K562 (cell line): Measurements from ENCODE around the gene MTOR. TPM values are rescaled to one million over a fixed set of nuclear protein-coding genes. Genes with fewer than 3 reads are reported as not detected.

Experiments used
- ATAC-seq: fragments of 200-7000 bp; cut with Tn5 transposase; 3 replicates; pipeline ENCODE4 v1.9.1; 2020; ENCODE audit warnings: moderate library complexity
- BruUV-seq: library from RNA; stranded (reverse); fragments of 400-500 nt; replicated peaks from 2 replicates; lab custom pipeline; 2021; lab: Mats Ljungman, UMichigan
- CTCF ChIA-PET: fragments of 300-600 bp; formaldehyde crosslinking; extraction: SDS; loops from one replicate; lab custom pipeline; 2021; ENCODE audit warnings: low intra/inter-chr PET ratio; lab: Yijun Ruan, JAX
- POLR2A ChIA-PET: fragments of 300-600, 350-650 bp; sonication (Branson Sonifier 250); formaldehyde crosslinking; extraction: SDS; loops from one replicate; lab custom pipeline; 2021; ENCODE audit warnings: antibody characterized with exemption, inconsistent platforms; lab: Yijun Ruan, JAX
- DNase-seq, 4 experiments: peaks; one replicate each; pipeline versions ENCODE4 v3.0.0 to v3.0.0-alpha.2; 2011 to 2018; ENCODE audit warnings: low spot score in 3 of 4, mixed read lengths in 3 of 4; ENCODE audit errors: extremely low read depth in 1 of 4
- FAIRE-seq: peaks from 2 replicates; lab custom pipeline; 2011; peaks lifted over from hg19 to GRCh38; lab: Jason Lieb, UNC
- H2AFZ ChIP-seq: 2 replicates; pipeline ENCODE4 v1.6.0; 2011; ENCODE audit warnings: low read depth, low read length, control low read depth, inconsistent platforms
- H3K27ac ChIP-seq: fragments of 200-600 bp; 3 replicates; pipeline ENCODE4 v1.8.0; 2011; ENCODE audit warnings: low read depth, mild to moderate bottlenecking, control low read depth, inconsistent platforms, low read length, moderate library complexity, mixed read lengths; ENCODE audit errors: extremely low read depth
- H3K27me3 ChIP-seq, 2 experiments: fragments of 300-600 bp in 1 of 2; 2 replicates in 1 of 2; 3 replicates in 1 of 2; pipeline versions ENCODE4 v1.6.0 to v1.8.0; 2011; ENCODE audit warnings: inconsistent platforms in 2 of 2, low read length in 2 of 2, mild to moderate bottlenecking in 1 of 2, mixed read lengths in 1 of 2, moderate library complexity in 1 of 2; ENCODE audit not compliant: control insufficient read depth in 2 of 2, insufficient read depth in 2 of 2
- H3K36me3 ChIP-seq: fragments of 300-600 bp; 3 replicates; pipeline ENCODE4 v1.8.0; 2011; ENCODE audit warnings: mild to moderate bottlenecking, low read length, inconsistent platforms; ENCODE audit not compliant: control insufficient read depth, insufficient read depth
- H3K4me1 ChIP-seq, 2 experiments: fragments of 200-600 bp in 1 of 2; replicated peaks in 1 of 2; 2 replicates in 1 of 2; 3 replicates in 1 of 2; pipeline versions ENCODE4 v1.5.1 to v1.8.0; 2011; ENCODE audit warnings: inconsistent platforms in 2 of 2, low read length in 2 of 2, mild to moderate bottlenecking in 1 of 2, mixed read lengths in 1 of 2, moderate library complexity in 1 of 2; ENCODE audit not compliant: control insufficient read depth in 2 of 2, insufficient read depth in 2 of 2
- H3K4me2 ChIP-seq: 2 replicates; pipeline ENCODE4 v1.6.1; 2011; ENCODE audit warnings: low read length, control low read depth, inconsistent platforms, mixed read lengths; ENCODE audit not compliant: insufficient read depth
- H3K4me3 ChIP-seq: fragments of 200-600 bp; sonication (generic), shearing (Covaris generic); 2 replicates; pipeline ENCODE4 v1.5.1; 2016; ENCODE audit warnings: control low read depth, inconsistent platforms
- H3K79me2 ChIP-seq: fragments of 200-600 bp; 3 replicates; pipeline ENCODE4 v1.8.0; 2011; ENCODE audit warnings: low read length, inconsistent platforms; ENCODE audit not compliant: control insufficient read depth, insufficient read depth
- H3K9ac ChIP-seq, 2 experiments: 2 replicates each; pipeline versions ENCODE4 v1.6.0 to v1.6.1; 2011; ENCODE audit warnings: low read depth in 2 of 2, low read length in 2 of 2, control low read depth in 1 of 2, inconsistent platforms in 1 of 2, mild to moderate bottlenecking in 1 of 2, mixed read lengths in 1 of 2; ENCODE audit not compliant: insufficient read depth in 1 of 2
- H3K9me1 ChIP-seq: one replicate; pipeline ENCODE4 v1.6.0; 2011; ENCODE audit warnings: inconsistent platforms, mild to moderate bottlenecking, low read length, moderate library complexity; ENCODE audit not compliant: control insufficient read depth, insufficient read depth
- H3K9me3 ChIP-seq: replicated peaks from 2 replicates; pipeline ENCODE4 v1.5.1; 2011; ENCODE audit warnings: low read depth, low read length, inconsistent platforms; ENCODE audit not compliant: control insufficient read depth, insufficient read depth
- H4K20me1 ChIP-seq: replicated peaks from 2 replicates; pipeline ENCODE4 v1.6.1; 2011; ENCODE audit warnings: low read length, inconsistent platforms, mixed read lengths; ENCODE audit not compliant: control insufficient read depth, insufficient read depth
- FOXK2 ChIP-seq, 2 experiments: fragments of 450-650 bp; IDR thresholded peaks in 1 of 2; conservative IDR thresholded peaks in 1 of 2; 2 replicates each; pipeline ENCODE4 v1.6.1; 2016; ENCODE audit warnings: low read depth in 2 of 2, mild to moderate bottlenecking in 1 of 2
- HSF4 ChIP-seq: fragments of 250-450 bp; sonication (Bioruptor Pico); IDR thresholded peaks from 2 replicates; pipeline ENCODE4 v2.1.2; 2022; ENCODE audit warnings: mild to moderate bottlenecking, moderate library complexity, borderline replicate concordance
- JUNB ChIP-seq: fragments of 450-650 bp; formaldehyde crosslinking; conservative IDR thresholded peaks from 2 replicates; pipeline ENCODE4 v1.4.0; 2020; ENCODE audit warnings: mild to moderate bottlenecking
- PCBP2 ChIP-seq: fragments of 200-400 bp; formaldehyde crosslinking; IDR thresholded peaks from 2 replicates; pipeline ENCODE4 v1.6.1; 2018; ENCODE audit warnings: low read length, low read depth, mild to moderate bottlenecking, moderate library complexity; ENCODE audit not compliant: poor library complexity, severe bottlenecking
- STAT5B ChIP-seq: fragments of 250-450 bp; sonication (Bioruptor Pico); IDR thresholded peaks from 2 replicates; pipeline ENCODE4 v1.8.0; 2021; ENCODE audit warnings: mild to moderate bottlenecking, inconsistent platforms
- SUPT5H ChIP-seq: fragments of 450-650 bp; IDR thresholded peaks from 2 replicates; pipeline ENCODE4 v1.6.1; 2016
- YBX1 ChIP-seq: fragments of 450-650 bp; IDR thresholded peaks from 2 replicates; pipeline ENCODE4 v1.7.1; 2016; ENCODE audit warnings: mild to moderate bottlenecking
- ZNF23 ChIP-seq: fragments of 250-450 bp; sonication (Bioruptor Pico); IDR thresholded peaks from 2 replicates; pipeline ENCODE4 v1.4.0; 2020; ENCODE audit warnings: mild to moderate bottlenecking
- ZNF232 ChIP-seq: sonication (generic); formaldehyde crosslinking; IDR thresholded peaks from 2 replicates; pipeline ENCODE4 v1.8.0; 2022; ENCODE audit warnings: mild to moderate bottlenecking, missing genetic modification reagents
- ZNF239 ChIP-seq: fragments of 250-450 bp; sonication (Bioruptor Pico); IDR thresholded peaks from 2 replicates; pipeline ENCODE4 v1.4.0; 2020; ENCODE audit warnings: mild to moderate bottlenecking
- ZNF316 ChIP-seq: fragments of 450-650 bp; IDR thresholded peaks from 2 replicates; pipeline ENCODE4 v1.6.1; 2016
- ZNF586 ChIP-seq: fragments of 450-650 bp; formaldehyde crosslinking; conservative IDR thresholded peaks from 2 replicates; pipeline ENCODE4 v1.4.0; 2020; ENCODE audit warnings: mild to moderate bottlenecking, moderate library complexity
- WGBS: fragments of 100-300 bp; shearing (Covaris generic); methylation state at CpG from one replicate; pipeline ENCODE4 v1.1.6; 2016; ENCODE audit warnings: low coverage, mixed read lengths; ENCODE audit not compliant: insufficient coverage; ENCODE audit errors: missing lambda C conversion rate; 5-methylcytosine and 5-hydroxymethylcytosine counted together
- in situ Hi-C: fragments of 300-500 bp; cut with MboI; formaldehyde crosslinking; loops from 4 replicates; pipeline ENCODE4 v1.15.0; 2018; ENCODE audit warnings: inconsistent platforms, mixed read lengths
- intact Hi-C: fragments of 100-400 bp; cut with micrococcal nuclease; formaldehyde crosslinking; loops from 2 replicates; pipeline ENCODE4 v1.14.2; 2022
- polyA plus RNA-seq, 8 experiments: library from polyadenylated mRNA; depleted of rRNA in 4 of 8; stranded (reverse) in 5 of 8; unstranded in 3 of 8; fragments of >200 nt; fragmentation: Nextera tagmentation in 2 of 8; fragmentation: Illumina TruSeq in 1 of 8; extraction: Ambion mirVana in 2 of 8; extraction: Trizol in 1 of 8; gene quantifications; 2 replicates each; pipeline versions ENCODE4 v1.2.1 to v1.2.3, GENCODE V29; 2011 to 2014; ENCODE audit warnings: inconsistent platforms in 1 of 8, missing spikeins in 1 of 8
- total RNA-seq, 7 experiments: library from RNA; depleted of rRNA in 6 of 7; stranded (reverse); fragments of >200 nt in 6 of 7; fragmentation: Illumina TruSeq in 2 of 7; extraction: Trizol in 2 of 7; gene quantifications; 2 replicates each; pipeline versions ENCODE4 v1.2.1 to v1.2.3, GENCODE V29; 2011 to 2021; ENCODE audit warnings: low replicate concordance in 1 of 7
- TF ChIP-seq, protein P1 (sequence below): fragments of 450-650 bp; conservative IDR thresholded peaks from 2 replicates; pipeline ENCODE4 v1.6.1; 2016; ENCODE audit warnings: missing genetic modification characterization, low read depth, mild to moderate bottlenecking, missing compliant biosample characterization, moderate library complexity
- TF ChIP-seq, protein P2 (sequence below): fragments of 450-650 bp; conservative IDR thresholded peaks from 2 replicates; pipeline ENCODE4 v1.6.1; 2016; ENCODE audit warnings: missing genetic modification characterization, low read depth, mild to moderate bottlenecking, control low read depth, missing compliant biosample characterization

The MTOR gene
- total and polyA plus RNA-seq, 9 of the 15 experiments (the other 6 are each of a cell fraction or from before 2014, with no cell fraction given): 11.4 to 71.4 (median 52.2) TPM

DNA sequence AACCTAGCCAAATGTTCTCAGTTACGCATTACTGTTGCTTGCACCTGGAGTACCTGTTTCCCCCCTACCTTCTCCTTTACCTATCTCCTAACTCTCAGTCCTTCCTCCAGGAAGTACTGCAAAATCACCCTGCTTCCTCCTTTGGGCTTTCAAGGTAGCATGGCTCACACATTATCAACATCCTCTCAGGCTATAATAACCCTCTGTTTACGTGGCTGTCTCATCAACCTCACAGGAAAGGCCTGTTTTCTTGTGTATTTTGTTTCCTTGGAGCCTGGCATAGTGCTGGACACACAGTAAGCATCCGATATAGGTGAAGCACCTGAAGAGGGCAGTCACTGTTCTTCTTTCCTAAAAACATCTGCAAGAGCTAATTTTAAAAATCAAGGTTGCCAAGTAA is 105.9 kb downstream of the MTOR start:
- 94% methylated on average over 3 of the region's 3 CpGs for WGBS
- DNase-seq (no peak), FAIRE-seq (no peak), ATAC-seq (no peak)
- TF ChIP-seq ZNF23 (CRISPR knock-in tag): no peak
- TF ChIP-seq PCBP2: no peak
- no peak for TF ChIP-seq ZNF232 (CRISPR knock-in tag)
- TF ChIP-seq HSF4 (CRISPR knock-in tag): no peak
- TF ChIP-seq ZNF316: no peak
- BruUV-seq: no TSS peak
- ChIA-PET CTCF (no interaction called here), POLR2A (no interaction called here)
- intact Hi-C loops (no loop called here), in situ Hi-C loops (no loop called here)
- H2AFZ ChIP-seq: no peak overlapping the region
- peaks cover 79% of the 10 kb centered on the region for H3K36me3 ChIP-seq
- H3K9me1 ChIP-seq: peaks cover 3% of the 10 kb centered on the region
- no peaks in the 10 kb centered on the region for H4K20me1 ChIP-seq
- no peaks in the 10 kb centered on the region for H3K27me3 ChIP-seq
- H3K4me2 ChIP-seq: no peak overlapping the region
- no peak overlapping the region for H3K27ac ChIP-seq
- H3K79me2 ChIP-seq: no peaks in the 10 kb centered on the region
- H3K9me3 ChIP-seq: no peaks in the 10 kb centered on the region
- H3K4me3 ChIP-seq: no peak overlapping the region
- no peak overlapping the region for H3K9ac ChIP-seq
- no peaks in the 10 kb centered on the region for H3K4me1 ChIP-seq

- Histone ChIP-seq H3K9me1 (no peaks in the 10 kb centered on the region), H4K20me1 (no peaks in the 10 kb centered on the region), H2AFZ (no peak overlapping the region), H3K27ac (no peak overlapping the region), H3K9me3 (no peaks in the 10 kb centered on the region), H3K36me3 (peaks cover 87% of the 10 kb centered on the region), H3K4me1 (no peaks in the 10 kb centered on the region), H3K9ac (no peak overlapping the region), H3K4me3 (no peak overlapping the region), H3K79me2 (no peaks in the 10 kb centered on the region), H3K4me2 (no peak overlapping the region), H3K27me3 (no peaks in the 10 kb centered on the region)
- ATAC-seq (no peak), FAIRE-seq (no peak), DNase-seq (no peak)
- CTCF ChIA-PET: no interaction called here
- POLR2A ChIA-PET: interaction anchor here (1.0 kb wide), 1 partner anchor 11 kb away, joined by 3 read pairs; no protein-coding TSS in a partner anchor
- in situ Hi-C loops (no loop called here), intact Hi-C loops (no loop called here)
- BruUV-seq: no TSS peak
- 86% methylated on average over 3 of the region's 3 CpGs for WGBS
- TF ChIP-seq, protein P1, sequence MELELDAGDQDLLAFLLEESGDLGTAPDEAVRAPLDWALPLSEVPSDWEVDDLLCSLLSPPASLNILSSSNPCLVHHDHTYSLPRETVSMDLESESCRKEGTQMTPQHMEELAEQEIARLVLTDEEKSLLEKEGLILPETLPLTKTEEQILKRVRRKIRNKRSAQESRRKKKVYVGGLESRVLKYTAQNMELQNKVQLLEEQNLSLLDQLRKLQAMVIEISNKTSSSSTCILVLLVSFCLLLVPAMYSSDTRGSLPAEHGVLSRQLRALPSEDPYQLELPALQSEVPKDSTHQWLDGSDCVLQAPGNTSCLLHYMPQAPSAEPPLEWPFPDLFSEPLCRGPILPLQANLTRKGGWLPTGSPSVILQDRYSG: no peak
- TF ChIP-seq JUNB (CRISPR knock-in tag) (no peak), ZNF239 (CRISPR knock-in tag) (no peak), YBX1 (no peak), ZNF586 (no peak), STAT5B (CRISPR knock-in tag) (no peak), FOXK2 (conservative IDR thresholded peaks at IDR 0.05 in 1 of 2, IDR thresholded peaks at IDR 0.05 in 1 of 2; ENCODE audit: low read depth in 2 of 2) (no peak), SUPT5H (no peak)
- TF ChIP-seq, protein P2, sequence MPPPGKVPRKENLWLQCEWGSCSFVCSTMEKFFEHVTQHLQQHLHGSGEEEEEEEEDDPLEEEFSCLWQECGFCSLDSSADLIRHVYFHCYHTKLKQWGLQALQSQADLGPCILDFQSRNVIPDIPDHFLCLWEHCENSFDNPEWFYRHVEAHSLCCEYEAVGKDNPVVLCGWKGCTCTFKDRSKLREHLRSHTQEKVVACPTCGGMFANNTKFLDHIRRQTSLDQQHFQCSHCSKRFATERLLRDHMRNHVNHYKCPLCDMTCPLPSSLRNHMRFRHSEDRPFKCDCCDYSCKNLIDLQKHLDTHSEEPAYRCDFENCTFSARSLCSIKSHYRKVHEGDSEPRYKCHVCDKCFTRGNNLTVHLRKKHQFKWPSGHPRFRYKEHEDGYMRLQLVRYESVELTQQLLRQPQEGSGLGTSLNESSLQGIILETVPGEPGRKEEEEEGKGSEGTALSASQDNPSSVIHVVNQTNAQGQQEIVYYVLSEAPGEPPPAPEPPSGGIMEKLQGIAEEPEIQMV: no peak
Measured at GRCh38 chr1:11153184-11153583, 109.2 kb downstream of the MTOR start.
